ENCODE data around the gene TMEM238. TPM values are rescaled to one million over a fixed set of nuclear protein-coding genes. Genes with fewer than 3 reads are reported as not detected.
"Not testable (repeated sequence)": the region's sequence is repeated elsewhere in the genome, so short reads cannot be mapped to it uniquely, and the experiment has no call there.

The TMEM238 gene
- total RNA-seq, 1 donor from 2014 or later: 0.70 TPM

- Mint-ChIP-seq H3K36me3 (ENCODE audit: unreplicated experiment) (peaks cover 21% of the 10 kb centered on the region), H3K27me3 (ENCODE audit: unreplicated experiment) (peaks cover 4% of the 10 kb centered on the region), H3K4me3 (ENCODE audit: unreplicated experiment) (peak overlapping the region; percentile 86), H3K27ac (ENCODE audit: unreplicated experiment) (peak overlapping the region; percentile 56), H3K4me1 (ENCODE audit: unreplicated experiment) (peaks cover 23% of the 10 kb centered on the region), H3K9me3 (ENCODE audit: unreplicated experiment) (no peaks in the 10 kb centered on the region)
- TF ChIP-seq, protein P1, sequence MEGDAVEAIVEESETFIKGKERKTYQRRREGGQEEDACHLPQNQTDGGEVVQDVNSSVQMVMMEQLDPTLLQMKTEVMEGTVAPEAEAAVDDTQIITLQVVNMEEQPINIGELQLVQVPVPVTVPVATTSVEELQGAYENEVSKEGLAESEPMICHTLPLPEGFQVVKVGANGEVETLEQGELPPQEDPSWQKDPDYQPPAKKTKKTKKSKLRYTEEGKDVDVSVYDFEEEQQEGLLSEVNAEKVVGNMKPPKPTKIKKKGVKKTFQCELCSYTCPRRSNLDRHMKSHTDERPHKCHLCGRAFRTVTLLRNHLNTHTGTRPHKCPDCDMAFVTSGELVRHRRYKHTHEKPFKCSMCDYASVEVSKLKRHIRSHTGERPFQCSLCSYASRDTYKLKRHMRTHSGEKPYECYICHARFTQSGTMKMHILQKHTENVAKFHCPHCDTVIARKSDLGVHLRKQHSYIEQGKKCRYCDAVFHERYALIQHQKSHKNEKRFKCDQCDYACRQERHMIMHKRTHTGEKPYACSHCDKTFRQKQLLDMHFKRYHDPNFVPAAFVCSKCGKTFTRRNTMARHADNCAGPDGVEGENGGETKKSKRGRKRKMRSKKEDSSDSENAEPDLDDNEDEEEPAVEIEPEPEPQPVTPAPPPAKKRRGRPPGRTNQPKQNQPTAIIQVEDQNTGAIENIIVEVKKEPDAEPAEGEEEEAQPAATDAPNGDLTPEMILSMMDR (IDR thresholded peaks at IDR 0.05): no peak
- no peak for DNase-seq (ENCODE audit: extremely low spot score, unreplicated experiment)
Measured at GRCh38 chr19:55406826-55407549, 22.9 kb upstream of the TMEM238 start.

DNA sequence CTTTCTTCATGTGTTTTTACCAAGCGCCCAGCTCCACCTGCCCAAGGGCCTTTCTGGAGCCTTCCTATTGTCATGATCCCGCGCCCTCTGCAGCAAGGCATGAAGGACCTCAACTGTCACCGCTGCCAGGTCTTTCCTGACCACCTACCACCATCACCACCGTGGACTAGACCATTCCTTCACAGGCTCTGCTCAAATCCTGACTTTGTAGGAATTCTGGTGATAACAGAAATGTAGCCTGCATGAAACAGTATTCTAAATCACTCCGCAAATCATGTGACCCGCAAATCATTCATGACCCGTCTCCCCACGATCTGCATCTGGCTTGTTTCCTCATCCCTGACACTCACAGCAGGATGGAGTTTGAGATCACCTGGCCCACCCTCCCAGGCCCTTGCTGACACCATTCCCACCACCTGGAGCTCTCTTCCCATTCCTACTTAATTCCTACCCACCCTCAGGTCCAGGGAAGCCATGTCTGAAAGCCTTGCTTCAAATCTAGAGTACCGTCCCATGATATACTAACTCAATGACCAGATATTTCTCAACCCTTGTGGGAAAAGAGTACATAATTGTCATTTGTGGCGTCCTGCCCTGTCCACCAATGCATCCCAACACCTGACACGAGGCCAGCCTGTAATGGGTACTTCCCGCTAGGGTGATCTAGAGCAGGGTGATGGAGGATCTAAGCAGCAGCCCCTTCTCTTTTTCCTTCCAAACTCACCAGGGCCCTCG lies 22.2 kb upstream of the TMEM238 start:
- Mint-ChIP-seq H3K9me3 (ENCODE audit: unreplicated experiment) (no peaks in the 10 kb centered on the region), H3K27ac (ENCODE audit: unreplicated experiment) (peak overlapping the region; percentile 56), H3K4me3 (ENCODE audit: unreplicated experiment) (peak overlapping the region; percentile 86), H3K36me3 (ENCODE audit: unreplicated experiment) (peaks cover 24% of the 10 kb centered on the region), H3K27me3 (ENCODE audit: unreplicated experiment) (peaks cover under 1% of the 10 kb centered on the region), H3K4me1 (ENCODE audit: unreplicated experiment) (peaks cover 23% of the 10 kb centered on the region)
- TF ChIP-seq, protein P1 (IDR thresholded peaks at IDR 0.05): no peak
- DNase-seq (ENCODE audit: extremely low spot score, unreplicated experiment): no peak

GRCh38 chr19:55405638-55406037 lies 21.5 kb upstream of the TMEM238 start:
- Mint-ChIP-seq H3K4me3 (ENCODE audit: unreplicated experiment) (peak overlapping the region; percentile 86), H3K4me1 (ENCODE audit: unreplicated experiment) (peaks cover 23% of the 10 kb centered on the region), H3K27me3 (ENCODE audit: unreplicated experiment) (no peaks in the 10 kb centered on the region), H3K27ac (ENCODE audit: unreplicated experiment) (peak overlapping the region; percentile 56), H3K36me3 (ENCODE audit: unreplicated experiment) (peaks cover 25% of the 10 kb centered on the region), H3K9me3 (ENCODE audit: unreplicated experiment) (no peaks in the 10 kb centered on the region)
- TF ChIP-seq, protein P1 (IDR thresholded peaks at IDR 0.05): no peak
- DNase-seq (ENCODE audit: extremely low spot score, unreplicated experiment): no peak

GRCh38 chr19:55402509-55402908 lies 18.4 kb upstream of the TMEM238 start:
- no peak for DNase-seq (ENCODE audit: extremely low spot score, unreplicated experiment)
- H3K27me3 Mint-ChIP-seq (ENCODE audit: unreplicated experiment): no peaks in the 10 kb centered on the region
- TF ChIP-seq, protein P1 (IDR thresholded peaks at IDR 0.05): no peak
- no peak overlapping the region for H3K27ac Mint-ChIP-seq (ENCODE audit: unreplicated experiment)
- peaks cover 19% of the 10 kb centered on the region for H3K4me1 Mint-ChIP-seq (ENCODE audit: unreplicated experiment)
- no peaks in the 10 kb centered on the region for H3K9me3 Mint-ChIP-seq (ENCODE audit: unreplicated experiment)
- no peak overlapping the region for H3K4me3 Mint-ChIP-seq (ENCODE audit: unreplicated experiment)
- peaks cover 28% of the 10 kb centered on the region for H3K36me3 Mint-ChIP-seq (ENCODE audit: unreplicated experiment)

DNA sequence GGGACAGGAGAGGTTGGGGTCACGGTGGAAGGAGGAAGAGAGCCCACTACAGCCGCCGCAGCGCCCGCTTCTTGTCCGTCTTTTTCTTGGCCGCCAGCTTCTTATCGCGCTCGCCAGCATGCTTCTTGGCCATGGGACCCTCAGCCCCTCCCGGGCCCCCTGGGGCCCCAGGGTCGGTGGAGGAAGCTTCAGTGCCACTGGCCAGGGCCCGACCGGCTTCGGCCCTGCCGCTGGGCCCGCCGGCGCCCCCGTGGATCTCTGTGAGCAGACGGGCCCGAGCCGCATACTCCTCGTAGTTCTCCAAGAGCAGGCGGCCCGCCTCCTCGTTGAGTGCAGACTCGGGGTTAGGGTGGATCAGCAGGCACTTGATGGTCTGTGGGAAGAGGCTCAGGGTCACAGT lies 17.3 kb upstream of the TMEM238 start:
- H3K36me3 Mint-ChIP-seq (ENCODE audit: unreplicated experiment): peaks cover 26% of the 10 kb centered on the region
- H3K27ac Mint-ChIP-seq (ENCODE audit: unreplicated experiment); H3K9me3 Mint-ChIP-seq (ENCODE audit: unreplicated experiment); H3K4me3 Mint-ChIP-seq (ENCODE audit: unreplicated experiment); H3K27me3 Mint-ChIP-seq (ENCODE audit: unreplicated experiment); DNase-seq (ENCODE audit: extremely low spot score, unreplicated experiment): not testable (repeated sequence)
- peaks cover 14% of the 10 kb centered on the region for H3K4me1 Mint-ChIP-seq (ENCODE audit: unreplicated experiment)
